Stomach (tissue), 9 donors: ENCODE data around the gene SPOCK2. TPM values are rescaled to one million over a fixed set of nuclear protein-coding genes. Genes with fewer than 3 reads are reported as not detected.

Source experiments
- DNase-seq, 2 donors: peaks; one replicate each; pipeline versions ENCODE4 v3.0.0 to v3.0.0-alpha.2; 2013 to 2019
- H3K27ac ChIP-seq, 5 donors: fragments of 200-600 bp in 4 of 5; sonication (generic) in 4 of 5; one replicate each; pipeline ENCODE4 v1.5.1; 2013 to 2019; ENCODE audit warnings: mild to moderate bottlenecking in 1 of 5, moderate library complexity in 1 of 5
- H3K27me3 ChIP-seq, 3 donors: fragments of 200-600 bp; sonication (generic); one replicate each; pipeline ENCODE4 v1.5.1; 2017 to 2019; ENCODE audit warnings: mixed run types in 1 of 3
- H3K36me3 ChIP-seq, 4 donors: fragments of 200-600 bp; sonication (generic); 1 replicate in 3 of 4; 2 replicates in 1 of 4; pipeline ENCODE4 v1.5.1; 2016 to 2019
- H3K4me1 ChIP-seq, 4 donors: fragments of 200-600 bp; sonication (generic); one replicate each; pipeline ENCODE4 v1.5.1; 2016 to 2019
- H3K4me3 ChIP-seq, 4 donors: fragments of 200-600 bp; sonication (generic) in 3 of 4; one replicate each; pipeline ENCODE4 v1.5.1; 2016 to 2019; ENCODE audit warnings: mild to moderate bottlenecking in 1 of 4
- H3K9me3 ChIP-seq, 4 donors: fragments of 200-600 bp; sonication (generic); one replicate each; pipeline ENCODE4 v1.5.1; 2016 to 2019
- CTCF ChIP-seq, 7 experiments: fragments of 450-650 bp in 4 of 7; fragments of 200-600 bp in 3 of 7; sonication (generic) in 3 of 7; IDR thresholded peaks; one replicate each; pipeline ENCODE4 v1.5.1; 2016 to 2019; ENCODE audit warnings: antibody characterized with exemption in 7 of 7, control low read depth in 2 of 7, mild to moderate bottlenecking in 1 of 7
- EP300 ChIP-seq: sonication (generic); formaldehyde crosslinking; IDR thresholded peaks from one replicate; pipeline ENCODE4 v1.6.1; 2017; ENCODE audit warnings: antibody characterized with exemption
- POLR2A ChIP-seq, 4 donors: fragments of 450-650 bp; IDR thresholded peaks; one replicate each; pipeline ENCODE4 v1.6.1; 2016; ENCODE audit warnings: antibody characterized with exemption in 4 of 4, control low read depth in 2 of 4, mild to moderate bottlenecking in 1 of 4, moderate library complexity in 1 of 4
- POLR2AphosphoS5 ChIP-seq, 3 donors: sonication (generic); formaldehyde crosslinking; IDR thresholded peaks; one replicate each; pipeline ENCODE4 v1.6.1; 2016; ENCODE audit warnings: antibody characterized with exemption in 3 of 3
- whole genome bisulfite sequencing, 5 donors: extraction: QIAGEN DNeasy Blood & Tissue Kit in 3 of 5; methylation state at CpG; one replicate each; pipeline versions ENCODE4 v1.1.5 to v1.1.7; 2013 to 2018; 5-methylcytosine and 5-hydroxymethylcytosine counted together
- intact Hi-C: fragments of 100-400 bp; cut with DNase I; formaldehyde crosslinking; loops from one replicate; pipeline ENCODE4 v1.15.1; 2023; ENCODE audit warnings: low total_unique reads
- polyA plus RNA-seq, 3 donors: library from polyadenylated mRNA; stranded (reverse); fragments of 200-250 nt; gene quantifications; one replicate each; pipeline ENCODE4 v1.2.3, GENCODE V29; 2013
- total RNA-seq, 5 donors: library from RNA; depleted of rRNA; stranded (reverse); fragments of >200 nt; gene quantifications; one replicate each; pipeline versions ENCODE4 v1.1.0 to v1.2.3, GENCODE V29; 2014 to 2016
- donor health status: healthy with polysubstance abuse.
- donor health status: Bipolar disorder and iron deficiency.
- donor health status: healthy.

SPOCK2 gene
- total and polyA plus RNA-seq, 8 donors: 1.1 to 31.7 (median 4.2) TPM

- peak; percentile 75 to 87 for DNase-seq
- no peak overlapping the region for H3K4me3 ChIP-seq
- intact Hi-C loops: no loop called here
- no peaks in the 10 kb centered on the region for H3K9me3 ChIP-seq
- H3K4me1 ChIP-seq: peaks cover 7 to 44% (median 32%) of the 10 kb centered on the region in 4 donors
- H3K27ac ChIP-seq: peak overlapping the region in 4 of 5 donors; percentile 4 to 54 (median 52)
- TF ChIP-seq POLR2AphosphoS5 (IDR thresholded peaks at IDR 0.05) (peak; percentile 9 to 63 (median 59)), EP300 (no peak)
- H3K36me3 ChIP-seq: no peaks in the 10 kb centered on the region
- H3K27me3 ChIP-seq: no peaks in the 10 kb centered on the region
- 51 to 78% (median 60%) methylated on average over 18 to 19 of the region's 19 CpGs for WGBS, 5 donors
Observed at GRCh38 chr10:72030762-72031543, 57.4 kb downstream of the SPOCK2 start.

- WGBS, 5 donors: 69 to 79% (median 75%) methylated on average over 1 of the region's 1 CpG
- intact Hi-C loops: no loop called here
- H3K4me3 ChIP-seq: no peak overlapping the region
Observed at GRCh38 chr10:72029414-72029813, 58.9 kb downstream of the SPOCK2 start.

GRCh38 chr10:72027498-72027897, 60.9 kb downstream of the SPOCK2 start:
- Histone ChIP-seq H3K27ac (no peak overlapping the region), H3K36me3 (no peaks in the 10 kb centered on the region), H3K4me3 (no peak overlapping the region), H3K9me3 (no peaks in the 10 kb centered on the region), H3K4me1 (peaks cover 7 to 44% (median 32%) of the 10 kb centered on the region in 4 donors), H3K27me3 (no peaks in the 10 kb centered on the region)
- intact Hi-C loops: no loop called here
- DNase-seq: peak in 1 of 2 donors; percentile 44
- WGBS, 5 donors: 51 to 64% (median 60%) methylated on average over 6 of the region's 6 CpGs
- TF ChIP-seq CTCF (IDR thresholded peaks at IDR 0.05): no peak

More at GRCh38 chr10:72029414-72029813, 58.9 kb downstream of the SPOCK2 start:
- Histone ChIP-seq H3K27ac (no peak overlapping the region), H3K4me1 (peaks cover 7 to 44% (median 32%) of the 10 kb centered on the region in 4 donors), H3K27me3 (no peaks in the 10 kb centered on the region), H3K36me3 (no peaks in the 10 kb centered on the region), H3K9me3 (no peaks in the 10 kb centered on the region)
- DNase-seq: no peak
- no peak for TF ChIP-seq EP300

GRCh38 chr10:72026278-72027111, 61.9 kb downstream of the SPOCK2 start:
- Histone ChIP-seq H3K4me3 (no peak overlapping the region), H3K9me3 (no peaks in the 10 kb centered on the region), H3K27ac (peak overlapping the region in 1 of 5 donors; percentile 30), H3K27me3 (no peaks in the 10 kb centered on the region), H3K36me3 (no peaks in the 10 kb centered on the region), H3K4me1 (peaks cover 7 to 45% (median 36%) of the 10 kb centered on the region in 4 donors)
- DNase-seq: peak in 1 of 2 donors; percentile 66
- no peak for TF ChIP-seq POLR2AphosphoS5 (IDR thresholded peaks at IDR 0.05)
- TF ChIP-seq EP300: no peak
- no peak for TF ChIP-seq CTCF (IDR thresholded peaks at IDR 0.05)
- TF ChIP-seq POLR2A (IDR thresholded peaks at IDR 0.05): no peak
- intact Hi-C loops: no loop called here
- WGBS, 5 donors: 80 to 86% (median 81%) methylated on average over 14 of the region's 14 CpGs

GRCh38 chr10:72025832-72026231, 62.5 kb downstream of the SPOCK2 start:
- no peak for DNase-seq
- H3K36me3 ChIP-seq: no peaks in the 10 kb centered on the region
- intact Hi-C loops: no loop called here
- H3K9me3 ChIP-seq: no peaks in the 10 kb centered on the region
- no peak overlapping the region for H3K27ac ChIP-seq
- no peak for TF ChIP-seq POLR2A (IDR thresholded peaks at IDR 0.05)
- no peak for TF ChIP-seq EP300
- no peak for TF ChIP-seq POLR2AphosphoS5 (IDR thresholded peaks at IDR 0.05)
- no peak for TF ChIP-seq CTCF (IDR thresholded peaks at IDR 0.05)
- H3K4me1 ChIP-seq: peaks cover 7 to 45% (median 33%) of the 10 kb centered on the region in 4 donors
- no peak overlapping the region for H3K4me3 ChIP-seq
- 64 to 83% (median 70%) methylated on average over 4 to 5 of the region's 5 CpGs for WGBS, 5 donors
- no peaks in the 10 kb centered on the region for H3K27me3 ChIP-seq
